Measurements from ENCODE around the gene BFSP2.

BFSP2 gene

GRCh38 chr3:133367403-133367802 is 32.5 kb upstream of the BFSP2 start:
- Histone ChIP-seq H3K4me1 (ENCODE audit: low read depth, poor library complexity, severe bottlenecking) (no peaks in the 10 kb centered on the region), H3K27me3 (ENCODE audit: insufficient read depth, low read depth) (no peaks in the 10 kb centered on the region), H3K79me2 (ENCODE audit: insufficient read depth, low read depth) (no peaks in the 10 kb centered on the region), H2AFZ (ENCODE audit: low read depth) (no peak overlapping the region), H3K36me3 (ENCODE audit: insufficient read depth) (no peaks in the 10 kb centered on the region), H3K27ac (no peak overlapping the region), H3K4me2 (no peak overlapping the region), H3K4me3 (IDR thresholded peaks at IDR 0.05; ENCODE audit: insufficient read depth, low read depth, low read length) (no peak overlapping the region), H4K20me1 (ENCODE audit: insufficient read depth) (no peaks in the 10 kb centered on the region), H3K9ac (no peak overlapping the region)
- TF ChIP-seq CTCF (conservative IDR thresholded peaks at IDR 0.05; ENCODE audit: low read depth, low read length), result no peak

DNA sequence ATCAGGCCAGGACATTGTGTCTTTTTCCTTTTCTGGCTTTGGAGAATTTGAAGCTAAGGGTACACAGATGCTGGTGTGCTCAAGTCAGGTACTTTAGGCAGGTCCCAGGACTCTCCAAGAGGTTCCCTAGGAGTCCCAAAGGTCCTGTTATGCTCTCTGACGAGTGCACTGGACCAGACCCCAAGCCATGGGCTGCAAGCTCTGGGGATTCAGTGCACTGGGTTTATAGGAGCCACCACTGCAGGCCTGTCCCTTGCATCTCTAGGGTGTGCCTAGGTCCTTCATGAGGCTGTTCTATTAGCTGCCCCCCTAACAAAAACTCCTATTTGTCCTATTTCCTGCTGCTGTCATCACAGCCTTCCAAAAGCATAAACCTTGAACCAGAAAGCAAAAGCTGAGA is 31.9 kb upstream of the BFSP2 start:
- no peak overlapping the region for H3K4me3 ChIP-seq (IDR thresholded peaks at IDR 0.05; ENCODE audit: insufficient read depth, low read depth, low read length)
- H2AFZ ChIP-seq (ENCODE audit: low read depth), result no peak overlapping the region
- no peaks in the 10 kb centered on the region for H3K79me2 ChIP-seq (ENCODE audit: insufficient read depth, low read depth)
- H3K27me3 ChIP-seq (ENCODE audit: insufficient read depth, low read depth), result no peaks in the 10 kb centered on the region
- H4K20me1 ChIP-seq (ENCODE audit: insufficient read depth), result no peaks in the 10 kb centered on the region
- H3K4me2 ChIP-seq, result no peak overlapping the region
- TF ChIP-seq CTCF (conservative IDR thresholded peaks at IDR 0.05; ENCODE audit: low read depth, low read length), result no peak
- no peak overlapping the region for H3K9ac ChIP-seq
- no peak overlapping the region for H3K27ac ChIP-seq
- no peaks in the 10 kb centered on the region for H3K36me3 ChIP-seq (ENCODE audit: insufficient read depth)
- no peaks in the 10 kb centered on the region for H3K4me1 ChIP-seq (ENCODE audit: low read depth, poor library complexity, severe bottlenecking)

DNA sequence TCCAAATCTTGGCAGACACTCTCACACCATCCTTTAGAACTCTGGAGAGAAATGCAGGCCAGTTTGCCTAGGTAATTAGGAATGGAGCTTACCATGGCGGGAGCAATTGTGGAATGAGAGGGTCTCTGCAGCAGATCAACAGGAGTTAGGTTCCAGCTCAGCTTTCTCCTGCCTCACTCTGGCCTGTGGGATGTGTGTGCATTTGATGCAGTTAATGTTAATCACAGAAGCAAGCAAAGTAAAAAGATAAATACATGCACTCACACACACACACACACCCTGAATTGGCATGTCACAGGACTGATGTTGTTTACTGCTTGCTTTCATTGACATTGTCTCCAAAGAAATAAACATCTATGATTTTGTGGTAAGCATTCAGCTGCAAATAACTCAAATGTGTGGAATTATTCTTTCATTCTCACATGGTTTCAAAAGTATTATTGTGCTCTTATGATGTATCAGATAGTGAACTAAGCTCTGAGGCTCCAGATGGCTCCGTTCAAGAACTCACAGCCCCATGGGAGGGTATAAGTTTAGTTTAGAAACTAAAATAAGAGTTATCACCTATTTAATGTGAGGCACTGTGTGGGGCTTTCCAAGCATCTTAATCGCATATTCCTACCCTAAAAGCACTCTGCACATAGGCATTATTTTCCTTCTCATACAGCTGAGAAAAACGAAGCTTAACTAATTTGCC is 31.3 kb upstream of the BFSP2 start:
- H3K27me3 ChIP-seq (ENCODE audit: insufficient read depth, low read depth), result no peaks in the 10 kb centered on the region
- TF ChIP-seq CTCF (conservative IDR thresholded peaks at IDR 0.05; ENCODE audit: low read depth, low read length), result no peak

DNA sequence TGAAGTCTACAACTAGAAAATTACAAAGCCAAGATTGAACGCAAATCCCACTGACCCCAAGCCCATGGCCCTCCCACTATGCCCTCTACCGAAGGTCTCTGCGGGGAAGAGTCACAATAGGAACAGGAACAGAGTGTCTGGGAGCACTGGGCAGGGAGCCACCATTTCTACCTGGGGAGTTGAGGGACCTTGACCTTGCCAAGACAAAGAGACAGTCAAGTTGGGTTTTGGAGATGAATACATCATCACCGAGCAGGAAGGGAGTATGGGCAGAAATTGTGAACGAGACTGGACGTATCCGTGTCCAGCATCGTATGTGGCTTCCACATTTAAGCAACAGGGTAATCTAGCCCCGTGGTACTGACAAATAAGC is 30.8 kb upstream of the BFSP2 start:
- no peak overlapping the region for H3K4me3 ChIP-seq (IDR thresholded peaks at IDR 0.05; ENCODE audit: insufficient read depth, low read depth, low read length)
- no peaks in the 10 kb centered on the region for H3K79me2 ChIP-seq (ENCODE audit: insufficient read depth, low read depth)
- H4K20me1 ChIP-seq (ENCODE audit: insufficient read depth), result no peaks in the 10 kb centered on the region
- no peak overlapping the region for H3K4me2 ChIP-seq
- TF ChIP-seq CTCF (conservative IDR thresholded peaks at IDR 0.05; ENCODE audit: low read depth, low read length), result no peak
- no peak overlapping the region for H3K27ac ChIP-seq
- H3K9ac ChIP-seq, result no peak overlapping the region
- H3K27me3 ChIP-seq (ENCODE audit: insufficient read depth, low read depth), result no peaks in the 10 kb centered on the region
- H3K4me1 ChIP-seq (ENCODE audit: low read depth, poor library complexity, severe bottlenecking), result no peaks in the 10 kb centered on the region
- no peak overlapping the region for H2AFZ ChIP-seq (ENCODE audit: low read depth)
- no peaks in the 10 kb centered on the region for H3K36me3 ChIP-seq (ENCODE audit: insufficient read depth)

More for the DNA sequence above, 31.3 kb upstream of the BFSP2 start:
- H3K9ac ChIP-seq, result no peak overlapping the region
- H3K4me3 ChIP-seq (IDR thresholded peaks at IDR 0.05; ENCODE audit: insufficient read depth, low read depth, low read length), result no peak overlapping the region
- no peaks in the 10 kb centered on the region for H3K36me3 ChIP-seq (ENCODE audit: insufficient read depth)
- no peaks in the 10 kb centered on the region for H4K20me1 ChIP-seq (ENCODE audit: insufficient read depth)
- no peak overlapping the region for H2AFZ ChIP-seq (ENCODE audit: low read depth)
- no peaks in the 10 kb centered on the region for H3K4me1 ChIP-seq (ENCODE audit: low read depth, poor library complexity, severe bottlenecking)
- H3K27ac ChIP-seq, result no peak overlapping the region
- no peak overlapping the region for H3K4me2 ChIP-seq
- H3K79me2 ChIP-seq (ENCODE audit: insufficient read depth, low read depth), result no peaks in the 10 kb centered on the region

Data from KMS-11 (cell line).